HG02759 (cell line): Measurements from ENCODE around the gene STIP1.
"Not testable (repeated sequence)": the region's sequence is repeated elsewhere in the genome, so short reads cannot be mapped to it uniquely, and the experiment has no call there.

Source experiments
- ATAC-seq: cut with Tn5 transposase; IDR thresholded peaks from one replicate; pipeline ENCODE4 v1.9.1; 2021; ENCODE audit warnings: mild to moderate bottlenecking, moderate library complexity; ENCODE audit not compliant: unreplicated experiment

The STIP1 gene

DNA sequence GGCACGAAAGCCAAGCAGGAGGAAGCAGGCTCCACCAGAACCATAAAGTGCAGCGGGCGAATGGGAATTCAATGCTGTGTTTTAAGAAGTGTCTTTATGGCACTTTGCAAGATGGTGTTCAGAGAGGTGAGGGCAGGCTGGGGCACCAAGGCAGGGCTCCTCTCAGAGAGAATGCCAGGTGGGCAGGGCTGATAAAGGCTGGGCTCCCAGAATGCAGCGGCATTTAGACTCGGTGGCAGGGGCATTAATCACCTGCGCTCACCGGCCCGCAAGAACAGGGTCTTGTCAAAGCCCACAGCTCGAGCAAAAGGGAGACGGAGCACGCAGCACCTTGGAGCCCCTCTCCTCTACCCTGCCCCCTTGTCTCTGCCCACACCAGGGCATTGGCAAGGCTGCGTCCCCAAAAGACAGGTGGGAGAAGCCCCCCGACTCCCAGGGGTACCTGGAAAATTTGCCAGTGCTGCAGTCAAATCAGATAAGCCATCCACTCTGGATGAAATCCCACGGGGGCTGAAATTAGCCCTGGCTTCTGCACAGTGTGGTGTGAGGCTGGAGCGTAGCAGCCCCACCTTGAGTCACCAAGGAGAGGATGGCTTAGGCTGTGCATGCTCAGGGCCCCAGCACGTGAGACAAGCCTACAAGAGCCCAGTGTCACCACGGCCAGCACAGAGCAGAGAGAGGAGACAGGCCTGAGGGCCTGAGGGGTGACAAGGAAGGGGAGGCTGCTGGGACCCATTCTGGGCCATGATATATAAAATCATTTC lies 28.2 kb upstream of the STIP1 start:
- no peak for ATAC-seq

DNA sequence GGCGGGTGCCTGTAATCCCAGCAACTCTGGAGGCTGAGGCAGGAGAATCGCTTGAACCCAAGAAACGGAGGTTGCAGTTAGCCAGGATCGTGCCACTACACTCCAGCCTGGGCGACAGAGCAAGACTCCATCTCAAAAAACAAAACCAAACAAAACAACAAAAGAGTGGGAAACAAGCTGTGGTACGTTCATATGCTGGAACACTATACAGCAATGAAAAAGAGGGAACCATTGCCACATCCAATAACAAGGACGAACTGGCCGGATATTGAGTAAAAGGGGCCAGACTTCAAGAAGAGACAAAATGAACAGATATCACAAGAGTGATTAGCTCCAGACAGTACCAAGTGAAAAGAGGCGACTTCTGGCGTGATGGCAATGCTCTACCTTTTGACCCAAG lies 24.9 kb upstream of the STIP1 start:
- no peak for ATAC-seq

DNA sequence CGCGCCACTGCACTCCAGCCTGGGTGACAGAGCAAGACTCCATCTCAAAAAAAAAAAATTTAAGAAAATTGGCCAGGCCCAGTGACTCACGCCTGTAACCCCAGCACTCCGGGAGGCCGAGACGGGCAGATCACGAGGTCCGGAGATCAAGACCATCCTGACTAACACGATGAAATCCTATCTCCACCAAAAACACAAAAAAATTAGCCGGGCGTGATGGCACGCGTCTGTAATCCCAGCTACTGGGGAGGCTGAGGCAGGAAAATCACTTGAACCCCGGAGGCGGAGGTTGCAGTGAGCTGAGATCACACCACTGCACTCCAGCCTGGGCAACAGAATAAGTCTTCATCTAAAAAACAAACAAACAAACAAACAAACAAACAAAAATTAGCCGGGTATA lies 23.2 kb upstream of the STIP1 start:
- ATAC-seq, result not testable (repeated sequence)

DNA sequence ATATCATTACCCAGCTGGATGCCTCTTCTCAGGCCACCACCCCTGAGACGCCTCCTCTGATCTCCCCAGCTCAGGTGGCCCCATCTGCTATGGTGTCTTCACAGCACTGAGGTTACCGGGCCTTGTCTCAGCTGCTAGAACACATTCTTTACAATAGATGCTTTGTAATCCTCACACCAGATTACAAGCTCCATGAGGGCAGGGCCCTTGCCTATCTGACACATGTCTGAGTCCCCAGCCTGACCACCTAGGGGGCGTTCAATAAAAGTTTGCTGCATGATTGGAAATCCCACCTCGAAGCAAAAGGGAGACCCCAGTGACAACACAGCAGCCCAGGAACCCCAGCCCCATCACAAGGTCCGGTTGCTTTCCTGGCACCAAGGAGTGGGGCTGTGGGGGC lies 22.0 kb upstream of the STIP1 start:
- no peak for ATAC-seq

DNA sequence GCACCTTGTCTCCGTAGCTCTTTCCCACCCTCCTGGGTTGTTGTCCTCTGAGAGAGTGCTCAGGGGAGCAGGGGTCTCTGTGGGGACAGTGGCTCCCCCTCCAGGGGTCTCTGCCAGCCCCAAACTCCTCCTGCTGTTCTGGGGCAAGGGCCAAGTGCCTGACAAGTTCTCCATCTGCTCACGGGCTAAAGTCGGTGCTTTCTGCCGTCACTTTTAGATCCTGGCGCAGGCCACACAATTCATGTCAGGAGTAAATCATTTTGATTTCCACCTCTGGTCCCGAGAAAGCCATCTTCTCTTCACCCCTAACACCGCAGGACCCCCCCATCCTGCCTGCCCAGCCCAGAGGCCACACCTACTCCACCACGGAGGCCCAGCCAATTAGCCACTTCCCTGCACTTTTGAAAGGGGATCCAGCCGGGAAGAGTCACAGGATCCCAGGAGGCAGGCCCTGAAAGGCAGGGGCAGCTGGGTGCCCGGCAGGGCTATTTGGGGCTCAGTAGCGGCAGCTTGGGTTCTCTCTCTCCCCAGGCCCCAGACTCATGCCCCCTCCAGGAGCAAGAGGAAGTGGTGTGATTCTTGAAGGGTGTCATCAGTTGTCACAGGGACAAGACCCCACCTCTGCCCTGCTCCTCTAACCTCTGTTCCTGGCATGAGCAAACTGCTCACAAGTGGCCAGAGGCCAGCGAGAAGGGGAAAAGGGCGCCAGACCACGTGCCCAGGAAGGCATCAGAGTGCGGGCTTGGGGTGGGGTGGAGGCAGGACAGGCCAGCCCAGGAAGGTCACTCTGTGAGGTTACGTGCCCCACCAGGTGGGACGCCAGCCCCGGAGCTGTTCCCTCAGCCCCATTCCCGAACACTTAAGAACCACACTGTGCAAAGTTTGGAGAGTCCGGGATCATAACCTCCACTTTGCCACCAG lies 21.3 kb upstream of the STIP1 start:
- ATAC-seq, result no peak

DNA sequence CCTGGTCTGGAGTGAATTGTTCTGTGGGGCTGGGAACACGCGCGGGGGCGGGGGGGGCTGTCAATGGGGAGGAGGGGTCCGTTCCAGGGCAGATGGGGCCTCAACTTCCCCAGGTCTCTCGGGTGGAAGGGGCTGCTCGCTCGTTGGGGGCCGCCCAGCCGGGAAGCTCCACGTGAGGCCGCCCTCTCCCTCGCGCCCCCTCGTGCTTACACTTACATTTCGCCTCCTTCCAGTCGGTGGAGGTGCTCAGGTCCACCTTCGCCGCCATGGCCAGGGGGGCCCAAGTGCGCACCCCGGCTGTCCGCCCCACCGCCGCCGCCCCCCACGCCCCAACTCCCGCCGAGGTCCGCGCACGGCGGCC lies 20.5 kb upstream of the STIP1 start:
- ATAC-seq, result peak; percentile 17

DNA sequence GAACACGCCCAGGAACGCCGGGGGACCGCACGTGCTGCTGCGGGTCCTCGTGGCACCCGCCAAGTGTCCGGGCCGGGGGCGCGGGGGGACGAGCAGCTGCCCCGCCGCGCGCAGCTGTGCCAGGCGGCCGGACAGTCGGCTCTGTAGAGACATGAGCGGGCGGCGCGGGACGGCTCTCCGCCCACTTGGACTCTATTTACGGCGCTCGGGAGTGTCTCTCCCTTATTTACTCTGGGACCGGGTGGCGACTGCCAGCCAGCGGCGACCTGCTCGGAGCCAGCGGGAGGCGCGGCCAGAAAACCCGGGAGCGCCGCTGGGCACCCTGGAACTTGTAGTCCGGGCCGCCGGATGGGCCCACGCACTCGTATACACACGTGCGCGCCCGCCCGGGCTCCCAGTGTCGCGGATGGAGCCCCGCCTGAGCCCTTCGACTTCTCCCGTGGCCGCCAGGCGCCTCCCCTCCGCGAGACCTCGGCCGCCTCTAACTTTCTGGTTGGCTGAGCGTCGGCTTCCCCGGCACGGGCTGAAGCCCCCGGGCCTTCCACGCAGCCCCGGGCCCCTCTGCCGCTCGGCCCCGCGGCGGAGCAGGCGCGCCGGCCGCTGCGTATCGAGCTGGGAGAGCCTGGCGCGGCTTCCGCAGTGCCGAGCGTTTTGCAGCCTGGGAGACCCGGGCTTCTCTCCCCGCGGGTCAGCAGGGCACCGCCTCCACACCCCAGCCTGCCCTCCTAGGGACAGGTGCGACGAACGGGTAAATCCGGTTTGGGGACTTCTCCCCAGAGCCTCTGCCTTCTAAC lies 19.9 kb upstream of the STIP1 start, which contains the start of gene MACROD1:
Gene MACROD1, minus strand, starts transcription at position 272 of the 794 bp plus-strand sequence. Its CDS starts 119 bp downstream, at position 153.
- peak; percentile 90 for ATAC-seq

DNA sequence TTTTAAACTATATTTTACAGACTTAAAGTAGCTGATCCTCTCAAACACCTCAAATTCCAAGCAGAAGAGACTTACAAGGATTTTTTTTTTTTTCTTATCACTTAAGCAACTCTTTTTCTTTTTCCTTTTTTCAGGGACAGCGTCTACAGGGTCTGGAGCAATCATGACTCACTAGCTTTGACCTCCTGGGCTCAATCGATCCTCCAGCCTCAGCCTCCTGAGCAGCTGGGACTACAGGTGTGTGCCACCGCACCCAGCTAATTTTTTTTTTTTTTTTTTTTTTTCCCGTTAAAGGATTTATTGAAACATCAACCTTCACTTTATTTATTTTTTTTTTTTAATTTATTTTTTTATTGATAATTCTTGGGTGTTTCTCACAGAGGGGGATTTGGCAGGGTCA lies 15.6 kb upstream of the STIP1 start:
- no peak for ATAC-seq

DNA sequence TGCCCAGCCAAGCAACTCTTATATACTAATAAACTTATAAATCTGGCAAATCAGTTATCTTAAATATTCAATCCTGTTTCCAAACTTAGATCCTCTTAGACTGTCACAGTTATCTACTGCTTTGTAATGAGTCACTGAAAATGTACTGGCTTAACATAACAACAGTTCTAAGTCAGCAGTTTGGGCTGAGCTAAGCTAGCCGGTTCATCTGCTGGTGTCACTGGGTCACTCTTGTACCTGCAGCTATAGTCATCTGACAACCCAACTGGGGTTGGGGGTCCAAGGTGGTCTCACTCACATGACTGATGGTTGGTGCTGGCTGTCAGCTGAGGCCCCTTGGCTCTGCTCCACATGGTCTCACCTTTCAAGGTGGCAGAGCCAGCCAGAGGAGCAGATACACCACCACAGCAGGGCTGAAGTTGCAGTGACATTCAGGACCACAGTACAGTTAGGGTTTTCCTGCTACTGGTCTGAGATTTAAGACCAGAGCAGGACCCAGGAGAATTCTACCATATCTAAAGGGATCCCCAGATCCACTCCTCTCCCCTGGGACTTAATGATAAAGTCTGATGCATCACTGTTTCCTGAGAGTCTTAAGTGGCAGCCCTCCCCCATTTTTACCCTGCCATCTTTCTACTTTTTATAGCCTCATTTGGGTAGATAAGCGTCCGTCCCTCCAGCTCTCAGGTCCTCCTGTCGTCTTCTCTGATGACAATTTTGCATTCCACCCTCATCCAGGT lies 12.2 kb upstream of the STIP1 start:
- no peak for ATAC-seq

DNA sequence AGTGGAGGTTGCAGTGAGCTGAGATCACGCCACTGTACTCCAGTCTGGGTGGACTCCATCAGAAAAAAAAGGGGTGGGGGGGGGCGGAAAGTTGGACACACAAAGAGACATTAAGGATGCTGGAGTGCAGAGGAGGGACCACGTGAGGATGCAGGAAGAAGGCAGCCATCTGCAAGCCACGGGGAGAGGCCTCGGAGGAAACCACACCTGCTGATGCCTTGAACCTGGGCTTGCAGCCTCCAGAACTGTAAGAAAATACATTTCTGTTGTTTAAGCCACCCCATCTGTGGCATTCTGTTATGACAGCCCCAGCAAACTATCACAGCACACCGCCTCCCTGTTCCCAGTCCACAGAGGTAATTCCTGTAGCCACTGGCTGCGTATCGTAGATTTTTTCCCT lies 9.2 kb upstream of the STIP1 start:
- no peak for ATAC-seq

DNA sequence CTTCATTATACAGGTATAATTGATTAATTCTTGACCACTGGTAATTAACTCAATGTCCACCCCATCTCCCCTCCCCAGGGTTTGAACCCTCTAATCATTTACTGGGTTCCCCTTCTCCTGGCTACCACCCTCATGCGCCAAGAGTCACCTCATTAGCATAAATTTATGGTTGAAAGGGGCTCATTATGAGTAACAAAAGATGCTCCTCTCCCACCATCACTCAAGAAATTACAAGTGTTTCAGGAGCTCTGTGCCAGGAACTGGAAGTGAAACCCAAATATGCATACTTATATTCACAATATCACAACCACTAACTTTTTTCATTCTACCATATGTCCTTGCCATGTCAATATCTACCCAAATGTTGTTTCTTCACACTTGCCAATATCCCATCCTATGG lies 7.8 kb upstream of the STIP1 start:
- no peak for ATAC-seq

DNA sequence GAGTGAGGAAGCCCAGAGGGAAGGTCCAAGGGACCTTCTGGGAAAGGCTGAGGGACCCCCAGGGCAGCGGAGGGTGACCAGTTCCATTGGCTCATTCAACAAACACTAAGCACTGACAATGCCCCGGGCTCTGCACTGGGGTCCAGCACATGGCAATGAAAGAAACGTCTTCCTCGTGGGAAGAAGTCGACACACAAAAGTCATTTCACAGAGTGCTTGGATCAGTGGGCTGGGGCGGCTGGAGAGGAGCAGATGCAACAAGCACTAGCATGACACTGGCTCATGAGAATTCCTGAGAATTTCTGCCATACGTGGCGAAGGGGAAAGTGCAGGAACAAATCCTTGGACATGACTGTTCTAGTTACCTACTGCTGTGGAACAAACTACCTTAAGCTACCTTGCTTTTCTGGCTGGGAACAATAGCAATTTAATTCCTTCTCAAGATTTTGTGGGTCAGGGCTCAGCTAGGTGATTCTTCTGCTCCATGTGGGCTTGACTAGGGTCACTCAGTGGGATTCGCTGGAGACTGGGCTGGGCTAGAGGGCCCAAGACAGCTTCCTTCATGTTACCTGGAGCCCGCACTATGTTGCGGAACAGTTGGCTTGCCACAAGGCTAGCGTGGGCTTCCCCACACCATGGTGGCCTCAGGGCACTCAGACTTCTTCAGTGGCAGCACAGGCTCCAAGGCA lies 6.9 kb upstream of the STIP1 start:
- no peak for ATAC-seq

DNA sequence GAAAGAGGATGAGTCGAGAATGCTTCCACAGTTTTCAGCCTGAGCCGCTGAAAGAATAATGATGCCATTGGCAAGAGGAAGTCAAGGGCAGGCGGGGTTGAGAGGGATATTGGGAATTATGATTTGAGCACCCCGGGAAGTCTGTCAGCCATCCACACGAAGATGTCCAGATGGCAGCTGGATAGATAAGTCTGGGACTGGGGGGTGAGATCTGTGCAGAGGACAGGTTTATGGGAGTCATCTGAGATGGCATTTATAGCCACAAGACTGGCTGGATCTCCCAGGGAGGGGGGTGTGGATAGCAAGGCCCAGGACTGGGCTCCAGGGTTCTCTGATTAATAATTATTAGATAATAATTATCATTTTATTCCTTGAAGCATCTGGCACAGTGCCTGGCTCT lies 5.1 kb upstream of the STIP1 start:
- no peak for ATAC-seq

DNA sequence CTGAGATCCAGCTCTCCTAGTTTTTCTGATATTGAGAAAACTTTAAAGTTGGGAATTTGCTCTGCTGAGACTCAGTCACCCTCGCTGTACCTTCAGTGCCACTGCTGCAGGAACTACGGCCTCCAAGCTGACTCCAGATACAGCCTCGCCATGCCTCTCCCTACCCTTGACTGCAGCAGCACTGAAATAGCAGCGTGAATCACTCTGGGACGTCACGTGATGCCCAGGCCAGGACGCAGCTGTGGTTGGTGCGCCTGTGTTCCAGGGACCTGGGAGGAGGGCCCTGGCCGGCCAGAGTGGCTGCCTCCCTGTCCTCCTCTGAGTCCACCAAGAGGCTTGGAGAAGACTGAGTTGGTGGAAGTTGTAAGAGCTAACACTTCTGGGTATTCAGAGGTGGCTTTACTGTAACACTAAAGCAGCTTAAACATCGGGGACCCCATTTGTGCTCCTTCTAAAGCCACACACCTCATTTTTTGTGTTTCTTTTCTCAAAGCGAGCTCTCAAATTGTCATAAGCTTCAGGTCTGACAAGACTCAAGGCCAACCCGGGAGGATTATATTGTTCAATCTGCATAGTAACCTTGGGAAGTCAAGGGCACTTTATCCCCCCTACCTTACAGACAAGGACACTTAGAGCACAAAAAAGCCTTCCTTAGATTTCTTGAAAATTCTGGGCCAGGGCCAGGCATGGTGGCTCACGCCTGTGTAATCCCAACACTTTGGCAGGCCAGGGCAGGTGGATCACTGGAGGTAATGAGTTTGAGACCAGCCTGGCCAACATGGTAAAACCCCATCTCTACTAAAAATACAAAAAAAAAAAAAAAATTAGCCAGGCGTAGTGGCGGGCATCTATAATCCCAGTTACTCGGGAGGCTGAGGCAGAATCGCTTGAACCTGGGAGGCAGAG lies 4.2 kb upstream of the STIP1 start:
- no peak for ATAC-seq

DNA sequence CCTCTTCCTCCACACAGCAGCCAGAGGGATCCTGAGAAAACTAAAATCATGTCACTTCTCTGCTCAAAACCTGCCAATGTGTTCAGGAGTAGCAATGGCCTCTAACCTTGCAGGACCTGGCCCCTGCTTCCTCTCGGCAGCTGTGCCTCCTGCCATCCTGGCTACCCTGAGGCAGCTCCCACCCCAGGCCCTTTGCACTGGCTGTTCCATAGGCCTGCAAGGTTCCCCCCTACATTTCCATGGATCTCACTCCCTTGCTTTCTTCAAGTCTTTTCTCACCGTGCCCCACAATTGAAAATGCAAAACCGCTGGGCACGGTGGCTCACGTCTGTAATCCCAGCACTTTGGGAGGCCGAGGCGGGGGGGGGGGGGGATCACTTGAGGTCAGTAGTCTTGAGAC lies 2.1 kb upstream of the STIP1 start:
- no peak for ATAC-seq

DNA sequence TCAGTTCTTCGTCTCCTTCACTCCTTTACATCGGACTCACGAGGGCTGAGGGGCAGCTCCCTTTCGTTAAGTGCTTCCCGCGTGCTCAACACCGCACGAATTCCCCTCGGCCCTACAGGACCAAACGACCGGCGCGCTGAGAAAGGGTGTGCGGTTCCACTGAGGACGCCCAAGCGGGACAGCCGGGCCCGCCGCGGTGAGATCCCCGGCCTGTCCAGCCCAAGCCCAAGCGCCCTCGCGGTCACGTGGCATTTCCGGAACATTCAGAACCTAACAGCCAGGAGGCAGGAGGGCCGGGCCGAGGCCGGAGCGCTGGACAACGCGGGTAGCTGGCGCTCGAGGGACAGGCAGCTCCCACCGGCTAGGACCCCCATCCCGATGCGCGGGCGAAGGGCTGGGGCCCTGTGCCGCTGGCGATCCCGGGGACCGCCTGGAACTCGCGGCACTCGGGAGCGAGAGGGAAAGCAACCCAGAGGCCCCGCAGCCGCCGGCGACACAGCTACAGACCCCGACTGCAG lies 737 bp upstream of the STIP1 start:
- ATAC-seq, result peak; percentile 26

DNA sequence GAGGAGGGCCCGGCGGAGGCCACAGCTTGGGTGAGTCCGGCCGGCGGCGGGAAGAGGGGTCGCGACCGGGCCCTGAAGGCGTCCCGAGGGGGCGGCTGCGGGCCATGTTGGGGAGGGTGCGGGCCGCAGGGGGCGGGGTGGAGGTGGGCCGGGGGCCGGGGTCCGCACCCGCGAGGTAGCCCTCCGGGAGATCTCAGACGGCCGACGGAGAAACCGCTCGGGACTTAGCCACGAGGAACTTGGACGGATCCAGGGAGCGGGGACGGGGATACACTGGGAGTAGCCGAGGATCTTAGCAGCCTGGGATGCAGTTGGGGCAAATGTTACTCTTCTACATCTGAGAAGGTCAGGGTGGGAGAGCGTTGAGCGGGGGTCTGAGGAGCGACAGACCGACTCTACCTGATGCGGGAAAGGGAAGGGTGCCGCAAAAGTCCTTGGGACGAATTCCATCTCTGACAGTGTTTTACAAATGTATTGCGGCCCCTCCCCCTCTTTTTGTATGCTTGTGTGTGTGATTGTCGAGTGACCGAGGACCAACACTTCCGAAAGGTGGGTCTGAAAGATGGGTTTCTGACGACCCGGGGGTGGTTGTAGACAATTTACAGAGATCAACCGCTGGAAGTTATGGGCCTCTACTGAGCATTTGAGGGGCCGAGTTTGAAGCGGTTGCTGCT lies 658 bp downstream of the STIP1 start:
- ATAC-seq, result no peak

DNA sequence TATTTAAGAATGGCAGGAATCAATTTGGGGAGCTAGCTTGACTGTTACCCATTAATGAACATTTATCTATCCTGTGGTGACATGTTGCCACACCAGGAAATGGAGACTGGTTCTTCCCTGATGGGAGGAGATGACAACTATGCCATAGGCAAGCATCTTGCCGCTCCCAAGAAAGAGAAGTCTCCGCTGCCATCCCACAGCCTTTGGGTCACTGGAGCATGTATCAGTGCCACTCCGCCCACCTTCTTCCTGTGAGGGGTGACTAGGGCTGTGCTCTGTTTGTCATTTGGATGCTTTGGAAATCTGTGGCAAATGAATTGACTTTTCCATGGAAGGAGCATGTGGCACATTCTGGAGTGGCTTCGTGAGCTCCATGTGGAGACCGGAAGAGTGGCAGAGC lies 6.5 kb downstream of the STIP1 start:
- ATAC-seq, result no peak
